A549 treated with AZD2906 at 1 μM for 4 hours (cell line): ENCODE data around the gene EOLA2. TPM values are rescaled to one million over a fixed set of nuclear protein-coding genes. Genes with fewer than 3 reads are reported as not detected.

ENCODE experiments used
- total RNA-seq: library from RNA; stranded (reverse); fragments of 200-300 nt; extraction: Qiagen RNA extraction; gene quantifications from 5 replicates; pipeline ENCODE4 v1.2.3, GENCODE V29; 2022

The EOLA2 gene
- 52.9 to 61.6 TPM (median 58.5 TPM) in 5 replicates for total RNA-seq

GRCh38 chrX:149938427-149938880 lies at the start of gene EOLA2:
EOLA2 (minus strand) TSS chrX:149938491; CDS start chrX:149933874, 4,617 bp downstream.

DNA sequence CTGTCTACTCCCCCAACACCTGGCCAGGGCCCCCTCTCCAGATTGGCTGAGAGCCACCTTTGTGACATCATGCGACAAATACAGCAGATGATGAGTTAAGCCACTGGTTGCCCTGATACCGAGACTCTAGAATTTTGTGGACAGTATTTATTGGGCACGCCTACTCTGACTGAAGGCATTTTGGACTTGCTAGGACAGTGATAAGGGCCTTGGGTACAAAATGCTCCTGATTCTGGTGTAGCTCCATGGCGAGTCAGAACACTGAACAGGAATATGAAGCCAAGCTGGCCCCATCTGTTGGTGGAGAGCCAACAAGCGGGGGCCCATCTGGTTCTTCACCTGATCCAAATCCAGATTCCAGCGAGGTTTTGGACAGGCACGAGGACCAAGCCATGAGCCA lies 8.9 kb downstream of the EOLA2 start, which contains the start of gene HSFX4:
TSS of gene HSFX4 (plus strand) at position 174 of the 400 bp plus-strand sequence. CDS start at position 246, 72 bp downstream.

Other genes starting within 250 kb of the EOLA2 start
- gene MAGEA11, start 226.4 kb downstream of the EOLA2 start, total RNA-seq: not detected in 5 replicates
- gene HSFX1, start 164.4 kb downstream of the EOLA2 start, total RNA-seq: 0.28 to 0.37 TPM (median 0.31 TPM) in 5 replicates
- not detected in 5 replicates for gene MAGEA9, start 156.6 kb downstream of the EOLA2 start, total RNA-seq
- gene MAGEA8, start 57.3 kb downstream of the EOLA2 start, total RNA-seq: not detected in 5 replicates
- 0.11 to 0.17 TPM in 2 of 5 replicates, not detected in the others for gene HSFX4, start 8.9 kb downstream of the EOLA2 start, total RNA-seq